ENCODE data around the gene PC.

PC gene

GRCh38 chr11:66951927-66952337, 6.3 kb downstream of the PC start:
- no peaks in the 10 kb centered on the region for H3K36me3 Mint-ChIP-seq (ENCODE audit: low read depth)
- no peaks in the 10 kb centered on the region for H3K9me3 Mint-ChIP-seq
- H3K4me3 Mint-ChIP-seq, result peak overlapping the region in 1 of 3 experiments; percentile 29
- H3K27ac Mint-ChIP-seq, result peak overlapping the region; percentile 48 to 87 (median 70)
- H3K27me3 Mint-ChIP-seq (ENCODE audit: low read depth), result peaks cover 3% of the 10 kb centered on the region
- peaks cover 50% of the 10 kb centered on the region for H3K4me1 Mint-ChIP-seq
- TF ChIP-seq CTCF (IDR thresholded peaks at IDR 0.05; ENCODE audit: unreplicated experiment in 3 of 3), result no peak

DNA sequence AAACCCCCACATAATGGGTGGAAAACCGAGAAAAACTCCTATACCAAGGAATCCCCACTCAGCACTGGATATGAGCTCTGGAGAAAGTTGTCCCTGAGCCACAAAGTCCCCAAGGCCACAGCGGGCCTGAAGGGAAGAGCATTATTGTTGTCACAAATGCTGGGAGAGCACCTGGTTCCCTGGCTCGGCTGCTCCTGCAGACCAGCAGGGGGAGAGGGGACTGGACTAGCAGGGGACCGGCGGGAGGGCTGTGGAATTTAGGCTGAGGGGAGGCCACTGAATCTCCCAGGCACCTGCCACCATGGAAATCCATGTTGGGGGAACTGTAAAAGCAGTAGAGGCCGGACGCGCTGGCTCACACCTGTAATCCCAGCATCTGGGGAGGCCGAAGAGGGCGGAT, 7.0 kb downstream of the PC start:
- H3K27ac Mint-ChIP-seq, result no peak overlapping the region
- H3K4me1 Mint-ChIP-seq, result peaks cover 44% of the 10 kb centered on the region
- H3K27me3 Mint-ChIP-seq (ENCODE audit: low read depth), result peaks cover 3% of the 10 kb centered on the region
- no peaks in the 10 kb centered on the region for H3K36me3 Mint-ChIP-seq (ENCODE audit: low read depth)
- H3K9me3 Mint-ChIP-seq, result no peaks in the 10 kb centered on the region
- TF ChIP-seq CTCF (IDR thresholded peaks at IDR 0.05; ENCODE audit: unreplicated experiment in 3 of 3), result no peak
- no peak overlapping the region for H3K4me3 Mint-ChIP-seq

DNA sequence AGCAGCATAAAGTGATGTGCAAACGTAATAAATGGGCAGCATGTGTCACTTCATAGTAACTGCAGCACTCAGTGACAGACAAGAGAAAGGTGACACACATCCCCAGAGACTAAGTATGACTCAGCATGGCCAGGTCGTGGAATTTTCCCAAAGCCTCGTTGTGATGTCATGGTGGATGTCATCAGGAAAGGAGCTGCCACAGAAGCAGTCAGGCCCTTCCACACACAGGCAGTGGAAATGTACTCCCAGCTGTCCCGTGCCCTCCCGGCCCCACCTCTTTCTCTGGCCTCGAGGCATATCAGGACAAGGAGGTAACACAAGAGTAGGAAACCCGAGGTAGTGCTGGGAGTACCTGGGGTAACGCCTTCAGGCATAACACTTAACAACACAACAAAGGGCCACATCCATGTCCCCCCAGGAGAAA, 8.1 kb downstream of the PC start:
- Mint-ChIP-seq H3K4me1 (peaks cover 41% of the 10 kb centered on the region), H3K36me3 (ENCODE audit: low read depth) (no peaks in the 10 kb centered on the region), H3K27ac (peak overlapping the region in 2 of 3 experiments; percentile 32 to 56), H3K9me3 (no peaks in the 10 kb centered on the region), H3K27me3 (ENCODE audit: low read depth) (peaks cover 3% of the 10 kb centered on the region), H3K4me3 (no peak overlapping the region)
- TF ChIP-seq CTCF (IDR thresholded peaks at IDR 0.05; ENCODE audit: unreplicated experiment in 3 of 3), result no peak

- peaks cover 4% of the 10 kb centered on the region for H3K27me3 Mint-ChIP-seq (ENCODE audit: low read depth)
- H3K36me3 Mint-ChIP-seq (ENCODE audit: low read depth), result peaks cover 16% of the 10 kb centered on the region
- no peak overlapping the region for H3K27ac Mint-ChIP-seq
- H3K9me3 Mint-ChIP-seq, result peaks cover 3% of the 10 kb centered on the region
- peaks cover 5% of the 10 kb centered on the region for H3K4me1 Mint-ChIP-seq
- no peak for TF ChIP-seq CTCF (IDR thresholded peaks at IDR 0.05; ENCODE audit: unreplicated experiment in 3 of 3)
- no peak overlapping the region for H3K4me3 Mint-ChIP-seq
Observed at GRCh38 chr11:66938582-66939135, 19.5 kb downstream of the PC start.

DNA sequence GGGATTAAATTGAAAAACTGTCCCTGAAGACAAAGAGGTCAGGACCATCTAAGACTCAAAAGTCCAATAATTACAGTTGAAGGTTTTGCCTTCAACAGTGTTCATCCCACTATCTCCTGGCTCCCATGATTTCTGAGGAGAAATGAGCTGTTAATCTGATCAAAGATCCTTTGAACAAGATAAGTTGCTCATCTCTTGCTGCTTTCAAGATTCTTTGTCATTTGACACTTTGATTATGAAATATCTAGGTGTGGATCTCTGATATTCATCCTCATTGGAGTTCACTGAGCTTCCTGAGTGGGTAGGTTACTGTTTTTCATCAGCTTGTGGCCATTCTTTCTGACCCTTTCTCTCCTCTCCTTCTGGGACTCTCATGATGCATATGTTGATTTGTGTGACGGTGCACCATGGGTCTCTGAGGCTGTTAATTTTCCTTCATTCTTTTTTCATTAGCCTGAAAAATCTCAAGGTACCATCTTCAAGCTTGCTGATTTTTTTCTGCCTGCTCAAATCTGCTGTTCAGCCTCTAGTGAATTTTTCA, 20.9 kb downstream of the PC start:
- Mint-ChIP-seq H3K4me1 (peaks cover 5% of the 10 kb centered on the region), H3K36me3 (ENCODE audit: low read depth) (peaks cover 13% of the 10 kb centered on the region), H3K27ac (no peak overlapping the region)

More for the DNA sequence above, 20.9 kb downstream of the PC start:
- Mint-ChIP-seq H3K27me3 (ENCODE audit: low read depth) (peaks cover 4% of the 10 kb centered on the region), H3K9me3 (peaks cover 3% of the 10 kb centered on the region), H3K4me3 (no peak overlapping the region)
- TF ChIP-seq CTCF (IDR thresholded peaks at IDR 0.05; ENCODE audit: unreplicated experiment in 3 of 3), result no peak

Measured in nephron (organoid).